ENCODE measurements around the gene MARCHF4.
A peak's percentile ranks its signal among the peaks of the same experiment; 100 is the strongest.

The MARCHF4 gene

GRCh38 chr2:216350214-216350791 lies 22.0 kb downstream of the MARCHF4 start (continued):
- TF ChIP-seq ZNF501 (tag by site-specific recombination; IDR thresholded peaks at IDR 0.05) (no peak), ZNF157 (tag by site-specific recombination; IDR thresholded peaks at IDR 0.05) (no peak), KLF9 (tag by site-specific recombination; IDR thresholded peaks at IDR 0.05; ENCODE audit: low read depth) (peak; percentile 96), KLF1 (tag by site-specific recombination; IDR thresholded peaks at IDR 0.05) (peak; percentile 94), REPIN1 (tag by site-specific recombination; IDR thresholded peaks at IDR 0.05; ENCODE audit: low read depth) (no peak), YY1 (tag by site-specific recombination; IDR thresholded peaks at IDR 0.05) (no peak), CTCF (tag by site-specific recombination; IDR thresholded peaks at IDR 0.05) (no peak), GLI4 (tag by site-specific recombination; IDR thresholded peaks at IDR 0.05) (no peak), BCL6B (tag by site-specific recombination; IDR thresholded peaks at IDR 0.05) (no peak), ZNF114 (tag by site-specific recombination; IDR thresholded peaks at IDR 0.05) (no peak), ATF2 (tag by site-specific recombination; IDR thresholded peaks at IDR 0.05; ENCODE audit: low read depth) (no peak), ZBTB7A (tag by site-specific recombination; IDR thresholded peaks at IDR 0.05; ENCODE audit: low read depth) (no peak), ZNF704 (tag by site-specific recombination; IDR thresholded peaks at IDR 0.05) (no peak), OSR2 (tag by site-specific recombination; IDR thresholded peaks at IDR 0.05) (0 out of 2 replicates have a peak, but pooled peaks have one; percentile 16), PRDM10 (tag by site-specific recombination; IDR thresholded peaks at IDR 0.05) (peak; percentile 25; the same call in 1 of the 2 replicates), ZNF169 (tag by site-specific recombination; IDR thresholded peaks at IDR 0.05) (no peak), ZBTB20 (tag by site-specific recombination; IDR thresholded peaks at IDR 0.05) (no peak), SP7 (tag by site-specific recombination; IDR thresholded peaks at IDR 0.05) (no peak), ZNF529 (tag by site-specific recombination; IDR thresholded peaks at IDR 0.05; ENCODE audit: insufficient replicate concordance) (no peak), SCRT1 (tag by site-specific recombination; IDR thresholded peaks at IDR 0.05; ENCODE audit: borderline replicate concordance) (no peak), KLF8 (tag by site-specific recombination; IDR thresholded peaks at IDR 0.05) (no peak), ZNF792 (tag by site-specific recombination; IDR thresholded peaks at IDR 0.05) (no peak), ZNF174 (tag by site-specific recombination; IDR thresholded peaks at IDR 0.05) (no peak), ZNF777 (tag by site-specific recombination; IDR thresholded peaks at IDR 0.05; ENCODE audit: borderline replicate concordance) (no peak)
- TF ChIP-seq, protein P1, sequence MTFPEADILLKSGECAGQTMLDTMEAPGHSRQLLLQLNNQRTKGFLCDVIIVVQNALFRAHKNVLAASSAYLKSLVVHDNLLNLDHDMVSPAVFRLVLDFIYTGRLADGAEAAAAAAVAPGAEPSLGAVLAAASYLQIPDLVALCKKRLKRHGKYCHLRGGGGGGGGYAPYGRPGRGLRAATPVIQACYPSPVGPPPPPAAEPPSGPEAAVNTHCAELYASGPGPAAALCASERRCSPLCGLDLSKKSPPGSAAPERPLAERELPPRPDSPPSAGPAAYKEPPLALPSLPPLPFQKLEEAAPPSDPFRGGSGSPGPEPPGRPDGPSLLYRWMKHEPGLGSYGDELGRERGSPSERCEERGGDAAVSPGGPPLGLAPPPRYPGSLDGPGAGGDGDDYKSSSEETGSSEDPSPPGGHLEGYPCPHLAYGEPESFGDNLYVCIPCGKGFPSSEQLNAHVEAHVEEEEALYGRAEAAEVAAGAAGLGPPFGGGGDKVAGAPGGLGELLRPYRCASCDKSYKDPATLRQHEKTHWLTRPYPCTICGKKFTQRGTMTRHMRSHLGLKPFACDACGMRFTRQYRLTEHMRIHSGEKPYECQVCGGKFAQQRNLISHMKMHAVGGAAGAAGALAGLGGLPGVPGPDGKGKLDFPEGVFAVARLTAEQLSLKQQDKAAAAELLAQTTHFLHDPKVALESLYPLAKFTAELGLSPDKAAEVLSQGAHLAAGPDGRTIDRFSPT (tag by site-specific recombination; IDR thresholded peaks at IDR 0.05), result 0 out of 2 replicates have a peak, but pooled peaks have one; percentile 9
- TF ChIP-seq, protein P2, sequence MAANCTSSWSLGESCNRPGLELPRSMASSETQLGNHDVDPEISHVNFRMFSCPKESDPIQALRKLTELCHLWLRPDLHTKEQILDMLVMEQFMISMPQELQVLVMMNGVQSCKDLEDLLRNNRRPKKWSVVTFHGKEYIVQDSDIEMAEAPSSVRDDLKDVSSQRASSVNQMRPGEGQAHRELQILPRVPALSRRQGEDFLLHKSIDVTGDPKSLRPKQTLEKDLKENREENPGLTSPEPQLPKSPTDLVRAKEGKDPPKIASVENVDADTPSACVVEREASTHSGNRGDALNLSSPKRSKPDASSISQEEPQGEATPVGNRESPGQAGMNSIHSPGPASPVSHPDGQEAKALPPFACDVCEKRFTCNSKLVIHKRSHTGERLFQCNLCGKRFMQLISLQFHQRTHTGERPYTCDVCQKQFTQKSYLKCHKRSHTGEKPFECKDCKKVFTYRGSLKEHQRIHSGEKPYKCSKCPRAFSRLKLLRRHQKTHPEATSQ (tag by site-specific recombination; IDR thresholded peaks at IDR 0.05), result no peak
